ENCODE results near the gene DYNLRB2. TPM values are rescaled to one million over a fixed set of nuclear protein-coding genes. Genes with fewer than 3 reads are reported as not detected.

Gene DYNLRB2
- total RNA-seq, 4 donors from 2014 or later, result not detected

GRCh38 chr16:80547145-80547544, 6.4 kb downstream of the DYNLRB2 start:
- Histone ChIP-seq H3K4me3 (no peak overlapping the region), H3K36me3 (no peaks in the 10 kb centered on the region), H3K27ac (no peak overlapping the region), H3K27me3 (no peaks in the 10 kb centered on the region), H3K4me1 (no peaks in the 10 kb centered on the region), H3K9me3 (no peaks in the 10 kb centered on the region)
- TF ChIP-seq POLR2A (IDR thresholded peaks at IDR 0.05) (no peak), CTCF (IDR thresholded peaks at IDR 0.05) (no peak)
- DNase-seq, result no peak

GRCh38 chr16:80552277-80552676, 11.5 kb downstream of the DYNLRB2 start:
- Histone ChIP-seq H3K9me3 (no peaks in the 10 kb centered on the region), H3K4me1 (no peaks in the 10 kb centered on the region), H3K4me3 (no peak overlapping the region), H3K27ac (no peak overlapping the region), H3K27me3 (no peaks in the 10 kb centered on the region), H3K36me3 (no peaks in the 10 kb centered on the region)
- no peak for DNase-seq
- no peak for TF ChIP-seq CTCF (IDR thresholded peaks at IDR 0.05)
- TF ChIP-seq POLR2A (IDR thresholded peaks at IDR 0.05), result no peak

GRCh38 chr16:80554033-80554432, 13.2 kb downstream of the DYNLRB2 start:
- TF ChIP-seq POLR2A (IDR thresholded peaks at IDR 0.05) (no peak), CTCF (IDR thresholded peaks at IDR 0.05) (no peak)
- no peaks in the 10 kb centered on the region for H3K9me3 ChIP-seq
- no peak overlapping the region for H3K4me3 ChIP-seq
- no peak for DNase-seq
- no peak overlapping the region for H3K27ac ChIP-seq
- H3K36me3 ChIP-seq, result no peaks in the 10 kb centered on the region
- H3K27me3 ChIP-seq, result no peaks in the 10 kb centered on the region
- H3K4me1 ChIP-seq, result no peaks in the 10 kb centered on the region

- no peak for TF ChIP-seq POLR2A (IDR thresholded peaks at IDR 0.05)
- TF ChIP-seq CTCF (IDR thresholded peaks at IDR 0.05), result no peak
- no peaks in the 10 kb centered on the region for H3K9me3 ChIP-seq
Measured at GRCh38 chr16:80556481-80556880, 15.7 kb downstream of the DYNLRB2 start.

GRCh38 chr16:80557037-80557436, 16.2 kb downstream of the DYNLRB2 start:
- H3K36me3 ChIP-seq, result no peaks in the 10 kb centered on the region
- H3K27me3 ChIP-seq, result no peaks in the 10 kb centered on the region
- no peaks in the 10 kb centered on the region for H3K9me3 ChIP-seq
- H3K4me1 ChIP-seq, result no peaks in the 10 kb centered on the region
- TF ChIP-seq POLR2A (IDR thresholded peaks at IDR 0.05), result no peak
- no peak for TF ChIP-seq CTCF (IDR thresholded peaks at IDR 0.05)
- no peak overlapping the region for H3K4me3 ChIP-seq
- DNase-seq, result no peak
- no peak overlapping the region for H3K27ac ChIP-seq

More at GRCh38 chr16:80556481-80556880, 15.7 kb downstream of the DYNLRB2 start:
- DNase-seq, result no peak
- no peaks in the 10 kb centered on the region for H3K27me3 ChIP-seq
- no peaks in the 10 kb centered on the region for H3K36me3 ChIP-seq
- no peaks in the 10 kb centered on the region for H3K4me1 ChIP-seq
- no peak overlapping the region for H3K4me3 ChIP-seq
- H3K27ac ChIP-seq, result no peak overlapping the region

DNA sequence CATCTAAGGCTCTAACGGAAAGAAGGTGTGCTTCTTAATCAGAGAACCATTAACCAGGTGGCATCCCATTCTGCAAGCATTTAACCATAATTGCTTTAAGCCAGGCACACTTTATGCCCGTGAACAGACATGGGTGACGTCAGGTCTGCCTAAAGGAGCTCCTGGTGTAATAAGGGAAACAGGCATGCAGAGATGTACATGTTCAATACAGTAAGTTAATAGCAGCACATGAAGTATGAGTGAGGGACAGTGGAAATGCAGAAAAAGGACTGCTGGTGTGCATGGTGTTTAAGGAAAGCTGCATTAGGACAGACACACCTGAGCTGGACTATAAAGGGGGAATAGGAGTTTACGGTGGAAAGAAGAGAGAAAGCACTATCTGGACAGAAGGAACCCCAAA, 18.6 kb downstream of the DYNLRB2 start:
- Histone ChIP-seq H3K36me3 (no peaks in the 10 kb centered on the region), H3K4me1 (no peaks in the 10 kb centered on the region), H3K27me3 (no peaks in the 10 kb centered on the region), H3K4me3 (no peak overlapping the region), H3K9me3 (no peaks in the 10 kb centered on the region), H3K27ac (no peak overlapping the region)
- DNase-seq, result no peak
- TF ChIP-seq POLR2A (IDR thresholded peaks at IDR 0.05) (no peak), CTCF (IDR thresholded peaks at IDR 0.05) (no peak)
